Calu3 (cell line): ENCODE measurements around the gene PTGER1. TPM values are rescaled to one million over a fixed set of nuclear protein-coding genes. Genes with fewer than 3 reads are reported as not detected.

Experiments
- BruUV-seq: library from RNA; stranded (reverse); fragments of 400-500 nt; replicated peaks from 2 replicates; lab custom pipeline; 2021; lab: Mats Ljungman, UMichigan
- CTCF ChIA-PET: fragments of 300-600 bp; sonication (Branson Sonifier 250); formaldehyde crosslinking; loops from one replicate; lab custom pipeline; 2022; ENCODE audit warnings: antibody characterized with exemption; lab: Charles Lee
- DNase-seq: peaks from one replicate; pipeline ENCODE4 v3.0.0; 2022
- H3K27ac Mint-ChIP-seq: one replicate; pipeline ENCODE4 v1.8.0; 2022; ENCODE audit warnings: mixed read lengths; ENCODE audit not compliant: unreplicated experiment
- H3K27me3 Mint-ChIP-seq: one replicate; pipeline ENCODE4 v1.8.0; 2022; ENCODE audit warnings: mixed read lengths; ENCODE audit not compliant: unreplicated experiment
- H3K36me3 Mint-ChIP-seq: one replicate; pipeline ENCODE4 v1.8.0; 2022; ENCODE audit warnings: mild to moderate bottlenecking, moderate library complexity, mixed read lengths; ENCODE audit not compliant: insufficient read depth, unreplicated experiment
- H3K4me1 Mint-ChIP-seq: one replicate; pipeline ENCODE4 v1.8.0; 2022; ENCODE audit warnings: mild to moderate bottlenecking, low read depth, mixed read lengths; ENCODE audit not compliant: unreplicated experiment
- H3K4me3 Mint-ChIP-seq: one replicate; pipeline ENCODE4 v1.8.0; 2022; ENCODE audit warnings: mild to moderate bottlenecking, low read depth, moderate library complexity, mixed read lengths; ENCODE audit not compliant: unreplicated experiment
- H3K9me3 Mint-ChIP-seq: one replicate; pipeline ENCODE4 v1.8.0; 2022; ENCODE audit warnings: low read depth, mixed read lengths; ENCODE audit not compliant: unreplicated experiment
- intact Hi-C: fragments of 100-400 bp; cut with micrococcal nuclease; formaldehyde crosslinking; loops from one replicate; pipeline ENCODE4 v1.10.0; 2022; ENCODE audit not compliant: unreplicated experiment
- total RNA-seq: library from RNA; stranded (reverse); gene quantifications from 2 replicates; pipeline ENCODE4 v1.2.3, GENCODE V29; 2022
- TF ChIP-seq, protein P1 (sequence below): fragments of 200-600 bp; IDR thresholded peaks from one replicate; pipeline ENCODE4 v1.8.0; 2022; ENCODE audit warnings: antibody characterized with exemption; ENCODE audit not compliant: unreplicated experiment

Gene PTGER1
- total RNA-seq, 1 experiment from 2014 or later = 1.3 TPM

DNA sequence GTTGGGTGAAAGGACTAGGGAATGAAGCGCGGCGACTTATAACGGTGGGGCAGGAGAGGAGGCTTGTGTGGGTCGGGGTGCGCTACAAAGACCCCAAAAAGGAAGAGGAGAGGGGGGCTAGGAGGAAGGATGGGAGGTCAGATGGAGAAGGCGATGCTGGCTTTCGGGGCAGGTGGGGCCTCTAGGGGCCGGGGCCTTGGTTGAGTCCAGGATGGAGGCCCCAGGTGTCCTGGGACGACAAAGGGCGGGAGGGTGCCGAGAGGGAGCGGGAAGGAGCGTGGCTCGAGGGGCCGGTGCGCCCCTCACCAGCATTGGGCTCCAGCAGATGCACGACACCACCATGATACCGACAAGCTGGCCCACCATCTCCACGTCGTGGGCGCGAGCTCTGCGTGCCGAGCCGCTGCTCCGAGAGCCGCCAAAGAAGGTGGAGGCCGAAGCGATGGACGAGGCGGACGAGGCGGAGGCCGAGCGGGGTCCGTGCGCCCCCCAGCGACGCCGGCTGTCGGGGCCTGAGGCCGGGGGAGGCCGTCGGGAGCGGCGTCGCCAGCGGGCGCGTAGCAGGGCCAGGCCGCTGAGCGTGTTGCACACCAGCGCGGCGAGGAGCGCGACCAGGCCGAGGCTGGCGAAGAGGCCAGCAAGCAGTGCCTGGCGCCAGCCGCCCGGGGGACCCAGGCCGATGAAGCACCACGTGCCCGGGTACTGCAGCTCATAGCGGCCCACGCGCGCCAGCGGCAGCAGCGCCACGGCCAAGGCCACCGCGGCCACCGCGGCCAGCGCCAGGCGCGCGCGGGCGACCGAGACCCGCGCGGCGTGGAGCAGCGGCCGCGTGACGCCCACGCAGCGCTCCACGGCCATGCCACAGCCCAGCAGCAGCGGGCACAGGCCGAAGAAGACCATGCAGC, 1.8 kb downstream of the PTGER1 start:
- no peak for DNase-seq
- H3K9me3 Mint-ChIP-seq = no peaks in the 10 kb centered on the region
- H3K4me1 Mint-ChIP-seq = peaks cover 13% of the 10 kb centered on the region
- peak overlapping the region; percentile 26 for H3K27ac Mint-ChIP-seq
- TF ChIP-seq, protein P1, sequence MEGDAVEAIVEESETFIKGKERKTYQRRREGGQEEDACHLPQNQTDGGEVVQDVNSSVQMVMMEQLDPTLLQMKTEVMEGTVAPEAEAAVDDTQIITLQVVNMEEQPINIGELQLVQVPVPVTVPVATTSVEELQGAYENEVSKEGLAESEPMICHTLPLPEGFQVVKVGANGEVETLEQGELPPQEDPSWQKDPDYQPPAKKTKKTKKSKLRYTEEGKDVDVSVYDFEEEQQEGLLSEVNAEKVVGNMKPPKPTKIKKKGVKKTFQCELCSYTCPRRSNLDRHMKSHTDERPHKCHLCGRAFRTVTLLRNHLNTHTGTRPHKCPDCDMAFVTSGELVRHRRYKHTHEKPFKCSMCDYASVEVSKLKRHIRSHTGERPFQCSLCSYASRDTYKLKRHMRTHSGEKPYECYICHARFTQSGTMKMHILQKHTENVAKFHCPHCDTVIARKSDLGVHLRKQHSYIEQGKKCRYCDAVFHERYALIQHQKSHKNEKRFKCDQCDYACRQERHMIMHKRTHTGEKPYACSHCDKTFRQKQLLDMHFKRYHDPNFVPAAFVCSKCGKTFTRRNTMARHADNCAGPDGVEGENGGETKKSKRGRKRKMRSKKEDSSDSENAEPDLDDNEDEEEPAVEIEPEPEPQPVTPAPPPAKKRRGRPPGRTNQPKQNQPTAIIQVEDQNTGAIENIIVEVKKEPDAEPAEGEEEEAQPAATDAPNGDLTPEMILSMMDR = no peak
- CTCF ChIA-PET = interaction anchor here (0.5 kb wide), 1 partner anchor 115 kb away, joined by 6 read pairs; no protein-coding TSS in a partner anchor
- no peak overlapping the region for H3K4me3 Mint-ChIP-seq
- H3K36me3 Mint-ChIP-seq = peaks cover 65% of the 10 kb centered on the region
- H3K27me3 Mint-ChIP-seq = no peaks in the 10 kb centered on the region
- no TSS peak for BruUV-seq
- intact Hi-C loops = no loop called here

DNA sequence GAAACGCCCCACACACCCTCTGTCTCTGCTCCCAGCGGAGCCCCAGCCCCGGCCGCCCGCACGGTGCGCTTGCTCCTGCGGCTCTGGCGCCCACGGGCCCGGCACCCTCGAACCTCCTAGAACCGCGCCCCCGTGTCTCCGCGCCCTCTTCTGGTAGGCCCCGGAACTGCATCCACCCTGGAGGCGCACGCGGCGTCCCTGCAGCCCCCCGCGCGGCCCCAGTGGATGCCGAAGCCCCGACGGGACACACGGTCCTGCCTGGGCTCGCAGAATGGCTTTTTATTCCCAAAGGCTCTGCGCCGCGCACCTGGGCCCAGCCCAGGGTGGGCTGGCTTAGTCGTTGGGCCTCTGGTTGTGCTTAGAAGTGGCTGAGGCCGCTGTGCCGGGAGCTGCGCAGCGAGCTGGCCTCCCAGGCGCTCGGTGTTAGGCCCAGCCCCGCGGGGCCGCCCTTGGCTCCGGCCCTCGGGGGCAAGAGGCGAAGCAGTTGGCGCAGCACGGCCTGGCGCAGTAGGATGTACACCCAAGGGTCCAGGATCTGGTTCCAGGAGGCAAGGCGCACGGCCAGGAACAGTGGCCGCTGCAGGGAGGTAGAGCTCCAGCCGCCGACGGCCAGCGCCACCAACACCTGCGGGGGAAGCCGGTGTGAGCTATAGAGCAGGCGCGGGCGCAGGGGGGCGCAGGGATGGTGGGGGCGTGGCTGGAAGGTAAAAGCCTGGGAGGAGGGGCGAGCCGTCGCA, 2.8 kb downstream of the PTGER1 start:
- peak; percentile 69 for DNase-seq
- intact Hi-C loops = no loop called here
- peaks cover 60% of the 10 kb centered on the region for H3K36me3 Mint-ChIP-seq
- peaks cover 13% of the 10 kb centered on the region for H3K4me1 Mint-ChIP-seq
- H3K27me3 Mint-ChIP-seq = no peaks in the 10 kb centered on the region
- H3K4me3 Mint-ChIP-seq = peak overlapping the region; percentile 24
- no TSS peak for BruUV-seq
- TF ChIP-seq, protein P1 = peak; percentile 90
- H3K27ac Mint-ChIP-seq = peak overlapping the region; percentile 26
- H3K9me3 Mint-ChIP-seq = no peaks in the 10 kb centered on the region
- CTCF ChIA-PET = interaction anchor here (0.5 kb wide), 1 partner anchor 116 kb away, joined by 6 read pairs; no protein-coding TSS in a partner anchor

DNA sequence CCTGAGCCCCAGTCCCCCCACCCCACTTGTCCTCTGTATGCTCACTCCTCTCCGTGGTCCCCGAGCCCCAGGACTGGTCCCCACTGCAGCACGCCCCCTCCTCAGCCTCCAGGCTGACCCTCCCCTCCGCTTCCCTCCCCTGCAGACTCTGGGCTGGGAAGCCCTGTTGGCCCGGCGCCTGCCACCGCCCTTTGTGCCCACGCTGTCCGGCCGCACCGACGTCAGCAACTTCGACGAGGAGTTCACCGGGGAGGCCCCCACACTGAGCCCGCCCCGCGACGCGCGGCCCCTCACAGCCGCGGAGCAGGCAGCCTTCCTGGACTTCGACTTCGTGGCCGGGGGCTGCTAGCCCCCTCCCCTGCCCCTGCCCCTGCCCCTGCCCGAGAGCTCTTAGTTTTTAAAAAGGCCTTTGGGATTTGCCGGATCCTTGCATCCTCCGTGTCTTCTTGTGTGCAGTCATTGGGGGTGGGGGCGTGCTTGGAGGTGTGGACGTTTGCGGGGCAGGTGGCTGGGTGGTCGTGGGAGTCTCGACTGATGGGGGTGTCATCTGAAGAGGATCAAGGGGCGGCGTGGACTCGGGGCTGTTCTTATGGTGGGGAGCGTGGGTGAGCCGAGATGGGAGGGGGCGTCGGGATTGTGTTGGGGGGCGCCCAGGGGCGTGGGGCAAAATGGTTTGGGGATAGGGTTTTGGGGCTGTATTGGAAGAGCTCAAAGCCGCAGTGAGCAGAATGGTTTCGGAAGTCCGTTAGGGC, 3.5 kb downstream of the PTGER1 start:
- no TSS peak for BruUV-seq
- TF ChIP-seq, protein P1 = no peak
- H3K9me3 Mint-ChIP-seq = no peaks in the 10 kb centered on the region
- intact Hi-C loops = no loop called here
- H3K4me3 Mint-ChIP-seq = peak overlapping the region; percentile 24
- H3K27ac Mint-ChIP-seq = no peak overlapping the region
- CTCF ChIA-PET = no interaction called here
- H3K27me3 Mint-ChIP-seq = no peaks in the 10 kb centered on the region
- no peak for DNase-seq
- peaks cover 58% of the 10 kb centered on the region for H3K36me3 Mint-ChIP-seq
- peaks cover 8% of the 10 kb centered on the region for H3K4me1 Mint-ChIP-seq
